ENCODE measurements around the gene DGKI. TPM values are rescaled to one million over a fixed set of nuclear protein-coding genes. Genes with fewer than 3 reads are reported as not detected.

DGKI gene
- total RNA-seq, 1 experiment from 2014 or later = 1.1 TPM

GRCh38 chr7:137343281-137343841 is 503.4 kb downstream of the DGKI start, which contains the start of gene PTN:
Gene PTN, minus strand, starts transcription at chr7:137343733. Its CDS starts 88,760 bp downstream, at chr7:137254973.
- DNase-seq (ENCODE audit: low read depth) = no peak
- in situ Hi-C loops (cut with HindIII; ENCODE audit: low pct_unique_long_range_greater_than_20kb, low sequenced_read_pairs) = no loop called here

- in situ Hi-C loops (cut with HindIII; ENCODE audit: low pct_unique_long_range_greater_than_20kb, low sequenced_read_pairs) = no loop called here
- no peak for DNase-seq (ENCODE audit: low read depth)
Measured at GRCh38 chr7:137342828-137343261, 503.9 kb downstream of the DGKI start.

GRCh38 chr7:137342265-137342664 is 504.5 kb downstream of the DGKI start:
- in situ Hi-C loops (cut with HindIII; ENCODE audit: low pct_unique_long_range_greater_than_20kb, low sequenced_read_pairs) = no loop called here
- DNase-seq (ENCODE audit: low read depth) = no peak

- in situ Hi-C loops (cut with HindIII; ENCODE audit: low pct_unique_long_range_greater_than_20kb, low sequenced_read_pairs) = no loop called here
- no peak for DNase-seq (ENCODE audit: low read depth)
Measured at GRCh38 chr7:137337902-137338301, 508.9 kb downstream of the DGKI start.

GRCh38 chr7:137335814-137336213 is 511.0 kb downstream of the DGKI start:
- in situ Hi-C loops (cut with HindIII; ENCODE audit: low pct_unique_long_range_greater_than_20kb, low sequenced_read_pairs) = no loop called here
- DNase-seq (ENCODE audit: low read depth) = no peak

- DNase-seq (ENCODE audit: low read depth) = no peak
- in situ Hi-C loops (cut with HindIII; ENCODE audit: low pct_unique_long_range_greater_than_20kb, low sequenced_read_pairs) = no loop called here
Measured at GRCh38 chr7:137331378-137331777, 515.4 kb downstream of the DGKI start.

Other genes with a start within 250 kb of the DGKI start
- gene CREB3L2, start 155.1 kb upstream of the DGKI start, total RNA-seq (2014; rRNA removed; shearing (Covaris generic); ENCODE audit: low replicate concordance) = 3.5 and 7.5 TPM in 2 replicates
- gene AKR1D1, start 229.5 kb upstream of the DGKI start, total RNA-seq (2014; rRNA removed; shearing (Covaris generic); ENCODE audit: low replicate concordance) = not detected in 2 replicates

Measured in Caki2 (cell line).